HG03342 (cell line): ENCODE data around the gene CATSPERE.

Source experiments
- ATAC-seq: cut with Tn5 transposase; IDR thresholded peaks from one replicate; pipeline ENCODE4 v1.9.1; 2021; ENCODE audit warnings: mild to moderate bottlenecking, moderate library complexity; ENCODE audit not compliant: unreplicated experiment

CATSPERE gene, protein sequence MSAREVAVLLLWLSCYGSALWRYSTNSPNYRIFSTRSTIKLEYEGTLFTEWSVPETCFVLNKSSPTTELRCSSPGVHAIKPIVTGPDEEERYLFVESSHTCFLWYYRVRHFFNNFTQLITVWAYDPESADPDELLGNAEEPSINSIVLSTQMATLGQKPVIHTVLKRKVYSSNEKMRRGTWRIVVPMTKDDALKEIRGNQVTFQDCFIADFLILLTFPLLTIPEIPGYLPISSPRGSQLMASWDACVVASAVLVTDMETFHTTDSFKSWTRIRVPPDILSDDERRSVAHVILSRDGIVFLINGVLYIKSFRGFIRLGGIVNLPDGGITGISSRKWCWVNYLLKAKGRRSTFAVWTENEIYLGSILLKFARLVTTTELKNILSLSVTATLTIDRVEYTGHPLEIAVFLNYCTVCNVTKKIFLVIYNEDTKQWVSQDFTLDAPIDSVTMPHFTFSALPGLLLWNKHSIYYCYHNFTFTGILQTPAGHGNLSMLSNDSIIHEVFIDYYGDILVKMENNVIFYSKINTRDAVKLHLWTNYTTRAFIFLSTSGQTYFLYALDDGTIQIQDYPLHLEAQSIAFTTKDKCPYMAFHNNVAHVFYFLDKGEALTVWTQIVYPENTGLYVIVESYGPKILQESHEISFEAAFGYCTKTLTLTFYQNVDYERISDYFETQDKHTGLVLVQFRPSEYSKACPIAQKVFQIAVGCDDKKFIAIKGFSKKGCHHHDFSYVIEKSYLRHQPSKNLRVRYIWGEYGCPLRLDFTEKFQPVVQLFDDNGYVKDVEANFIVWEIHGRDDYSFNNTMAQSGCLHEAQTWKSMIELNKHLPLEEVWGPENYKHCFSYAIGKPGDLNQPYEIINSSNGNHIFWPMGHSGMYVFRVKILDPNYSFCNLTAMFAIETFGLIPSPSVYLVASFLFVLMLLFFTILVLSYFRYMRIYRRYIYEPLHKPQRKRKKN

DNA sequence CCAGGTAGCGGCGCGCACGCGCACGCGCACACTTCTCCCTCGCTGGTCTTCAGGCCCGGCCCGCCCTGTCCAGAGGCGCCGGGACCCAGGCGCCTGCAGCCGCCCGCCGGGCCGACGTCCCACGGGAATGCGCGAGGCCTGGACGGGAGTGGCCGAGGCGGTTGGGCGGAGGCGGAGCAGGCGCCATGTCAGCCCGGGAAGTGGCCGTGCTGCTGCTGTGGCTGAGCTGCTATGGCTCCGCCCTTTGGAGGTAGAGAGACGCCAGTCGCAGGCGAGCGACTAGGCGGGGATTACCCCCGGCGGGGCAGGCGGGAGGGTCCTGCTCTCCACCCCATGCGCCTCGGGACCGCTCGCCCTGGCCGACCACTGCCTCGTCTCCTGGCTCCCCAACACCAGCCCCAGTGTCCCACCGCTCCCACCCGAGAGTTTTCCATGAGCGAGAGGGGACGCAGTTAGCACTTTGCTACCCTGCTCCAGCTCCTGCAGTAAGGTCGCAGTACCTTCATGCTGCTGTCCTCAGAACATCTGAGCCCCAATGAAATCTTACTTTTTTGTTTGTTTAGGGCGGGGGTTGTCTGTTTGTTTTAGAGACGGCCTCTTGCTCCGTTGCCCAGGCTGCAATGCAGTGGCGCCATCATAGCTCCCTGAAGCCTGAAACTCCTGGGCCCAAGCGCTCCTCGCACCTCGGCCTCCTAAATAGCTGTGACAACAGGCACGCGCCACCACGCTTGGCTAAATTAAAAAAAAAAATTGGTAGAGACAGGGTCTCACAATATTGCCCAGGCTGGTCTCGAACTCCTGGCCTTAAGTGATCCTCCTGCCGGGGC, at the start of gene CATSPERE:
Gene CATSPERE (plus strand): TSS at position 29 of the 827 bp plus-strand sequence. CDS start 157 bp downstream, at position 186.
- ATAC-seq, result peak; percentile 98

DNA sequence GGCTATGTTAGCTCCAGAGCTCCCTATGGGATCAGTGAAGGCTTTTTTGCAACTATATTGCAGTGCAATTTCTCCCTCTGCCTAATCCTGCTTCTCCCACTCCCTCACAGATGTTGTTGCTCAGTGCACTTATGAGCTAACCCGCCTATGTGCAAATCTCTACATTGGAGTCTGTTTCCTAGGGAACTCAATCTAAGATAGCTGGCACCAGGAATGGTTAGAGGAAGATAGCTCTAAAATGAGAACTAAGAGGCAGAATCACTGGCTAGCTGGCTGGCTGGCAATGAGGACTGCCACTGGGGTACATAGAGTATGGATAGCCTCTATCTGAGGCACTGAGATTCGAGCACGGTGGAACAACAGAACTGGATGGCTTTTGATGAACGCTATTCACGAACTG, 48.9 kb upstream of the CATSPERE start:
- no peak for ATAC-seq

DNA sequence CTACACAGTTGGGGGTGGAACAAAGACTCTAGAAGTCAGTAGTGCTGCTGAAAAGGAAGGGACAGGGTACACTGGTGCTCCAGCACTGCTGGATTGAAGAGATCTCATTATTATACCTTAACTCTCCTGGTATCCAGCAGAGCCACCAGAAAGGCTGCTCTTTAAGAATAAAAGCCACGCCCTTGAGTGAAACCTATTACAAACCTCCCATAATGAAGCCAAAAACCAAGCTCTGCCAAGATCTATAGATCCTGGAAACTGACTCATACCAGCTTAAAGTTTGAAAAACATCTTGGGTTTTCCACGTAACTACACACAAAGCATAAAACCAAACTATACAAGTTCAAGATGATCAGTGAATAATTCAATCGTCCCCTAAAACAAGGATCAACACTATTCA, 47.3 kb upstream of the CATSPERE start:
- no peak for ATAC-seq

DNA sequence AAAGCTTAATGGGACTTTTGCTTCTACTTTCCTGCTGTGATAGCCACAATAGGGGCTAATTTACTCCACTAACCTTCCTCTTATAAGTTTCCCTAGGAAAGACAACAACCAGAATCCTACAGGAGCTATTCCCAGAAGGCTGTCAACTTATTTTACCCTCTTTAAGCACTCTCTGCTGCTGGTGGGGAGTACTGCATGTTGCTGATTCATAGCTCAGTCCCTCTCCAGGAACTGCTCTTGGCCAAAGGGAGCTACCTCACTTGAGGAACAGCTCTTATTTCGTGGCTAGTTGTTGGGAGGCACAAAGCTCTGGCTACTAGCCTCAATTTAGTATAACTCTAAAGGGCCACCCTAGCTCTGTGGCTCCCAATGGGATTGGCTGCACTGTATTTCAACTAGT, 46.5 kb upstream of the CATSPERE start:
- ATAC-seq, result no peak

DNA sequence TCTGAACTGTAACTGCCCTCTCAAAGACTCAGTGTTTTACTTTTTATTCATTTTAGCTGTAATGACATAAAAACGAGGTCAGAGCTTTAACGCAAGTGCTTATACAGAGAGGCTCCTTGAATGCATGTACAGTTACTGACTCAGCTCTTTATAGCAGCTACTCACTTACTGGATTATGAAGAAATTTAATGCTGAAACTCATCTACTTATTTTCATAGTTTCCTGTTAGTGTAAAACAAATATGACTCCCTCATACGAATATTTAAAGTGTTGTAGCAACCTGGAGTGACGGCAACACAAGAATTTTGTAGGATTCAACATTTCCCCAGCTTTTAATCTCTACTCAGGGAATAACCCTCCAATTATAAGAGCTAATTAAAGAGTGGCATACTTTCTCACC, 42.0 kb upstream of the CATSPERE start:
- no peak for ATAC-seq

DNA sequence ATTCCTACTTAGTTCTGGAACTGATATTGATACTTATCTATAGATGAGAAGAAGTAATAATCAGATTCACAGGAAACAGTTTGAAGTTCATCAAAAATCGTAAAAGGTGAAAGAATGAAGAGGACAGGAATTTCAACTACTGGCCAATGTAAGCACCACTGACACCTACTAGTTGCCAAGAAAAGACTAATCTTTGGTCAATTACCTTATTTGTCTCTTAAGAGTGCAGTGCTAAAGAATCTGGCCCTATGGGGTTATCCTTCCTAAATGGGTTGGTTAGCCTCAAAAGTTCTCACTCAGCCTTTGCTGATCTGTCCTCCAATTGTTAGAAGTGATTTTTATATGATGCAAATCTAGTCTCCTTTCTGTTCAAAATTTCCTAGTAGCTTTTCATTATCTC, 38.9 kb upstream of the CATSPERE start:
- ATAC-seq, result no peak

DNA sequence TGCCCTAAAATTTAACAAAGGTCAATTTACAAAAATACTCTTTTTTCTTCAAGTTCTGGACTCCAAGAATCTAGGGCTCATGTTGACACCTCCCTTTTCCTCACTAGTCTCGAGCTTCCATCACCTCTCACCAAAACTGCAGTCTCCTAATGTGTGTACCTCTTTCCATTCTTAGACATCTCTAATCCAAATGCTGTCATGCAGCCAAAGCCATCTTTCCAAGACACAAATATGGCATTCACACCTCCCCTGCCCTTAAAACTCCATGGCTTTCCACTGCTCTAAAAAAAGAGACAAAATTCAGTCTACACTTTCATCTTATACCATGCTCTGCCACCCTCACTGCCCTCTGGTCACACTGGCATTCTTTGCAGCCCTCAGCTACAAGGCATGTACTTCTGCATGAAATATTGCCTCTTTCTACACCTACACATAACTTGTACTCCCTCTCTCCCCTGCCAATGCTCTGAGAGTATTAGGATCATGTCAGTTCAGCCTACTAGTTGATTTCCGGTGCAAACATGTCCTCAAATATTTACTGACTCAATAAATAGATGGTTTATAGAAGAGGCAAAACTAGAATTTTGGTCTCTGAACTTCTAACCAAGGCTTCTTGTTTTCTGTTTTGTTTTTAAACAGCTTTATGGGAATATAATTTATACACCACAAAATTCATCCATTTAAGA, 36.3 kb upstream of the CATSPERE start:
- ATAC-seq, result no peak

DNA sequence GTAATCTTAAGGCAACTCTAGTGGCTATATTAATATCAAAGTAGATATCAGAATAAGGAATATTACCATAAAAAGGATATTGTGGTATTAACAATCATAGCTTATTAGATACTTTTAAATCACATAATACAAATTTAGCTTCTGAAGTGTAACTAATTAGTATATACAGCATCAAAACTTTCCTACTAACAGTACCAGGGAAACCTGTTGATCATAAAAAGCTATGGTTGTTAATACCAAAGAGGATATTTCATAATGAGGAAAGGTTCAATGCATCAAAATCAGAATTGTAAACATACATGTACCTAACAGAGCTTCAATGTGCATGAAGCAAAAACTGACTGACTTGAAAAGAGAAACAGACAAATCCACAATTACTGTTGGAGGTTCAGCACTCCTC, 33.4 kb upstream of the CATSPERE start:
- no peak for ATAC-seq

DNA sequence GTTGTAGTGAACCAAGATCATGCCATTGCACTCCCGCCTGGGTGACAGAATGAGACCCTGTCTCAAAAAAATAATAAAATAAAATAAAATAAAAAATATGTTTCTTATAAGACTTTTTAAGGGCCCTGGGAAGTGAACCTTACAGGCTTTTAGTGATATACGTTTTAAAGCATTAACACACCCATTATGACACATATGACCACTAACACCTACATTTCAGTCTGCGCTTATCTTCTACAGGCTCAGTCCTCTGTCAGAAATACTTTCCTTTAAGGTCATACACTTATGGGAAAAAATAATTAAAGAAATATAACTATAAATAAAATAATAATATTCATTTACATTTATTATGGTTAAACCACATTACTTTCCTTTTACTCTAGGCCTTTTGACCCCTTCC, 31.3 kb upstream of the CATSPERE start:
- no peak for ATAC-seq

DNA sequence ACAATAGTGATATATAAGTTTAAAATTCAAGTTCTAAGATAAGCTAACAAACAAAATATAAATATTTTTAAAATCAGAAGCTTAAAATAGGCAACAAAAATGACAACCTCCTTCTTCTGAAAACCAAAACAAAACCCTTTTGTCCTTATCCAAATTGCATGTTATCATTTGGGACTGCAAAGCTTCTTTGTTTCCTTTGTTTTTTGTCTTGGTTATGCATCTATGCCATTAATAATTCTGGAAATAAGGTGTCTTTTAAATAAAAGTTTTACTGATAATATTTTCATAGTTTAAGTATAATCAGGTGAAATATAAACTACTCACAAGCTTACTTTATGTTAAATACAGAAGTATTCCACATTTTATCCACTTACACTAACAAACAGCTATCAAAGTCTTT, 29.9 kb upstream of the CATSPERE start:
- no peak for ATAC-seq

DNA sequence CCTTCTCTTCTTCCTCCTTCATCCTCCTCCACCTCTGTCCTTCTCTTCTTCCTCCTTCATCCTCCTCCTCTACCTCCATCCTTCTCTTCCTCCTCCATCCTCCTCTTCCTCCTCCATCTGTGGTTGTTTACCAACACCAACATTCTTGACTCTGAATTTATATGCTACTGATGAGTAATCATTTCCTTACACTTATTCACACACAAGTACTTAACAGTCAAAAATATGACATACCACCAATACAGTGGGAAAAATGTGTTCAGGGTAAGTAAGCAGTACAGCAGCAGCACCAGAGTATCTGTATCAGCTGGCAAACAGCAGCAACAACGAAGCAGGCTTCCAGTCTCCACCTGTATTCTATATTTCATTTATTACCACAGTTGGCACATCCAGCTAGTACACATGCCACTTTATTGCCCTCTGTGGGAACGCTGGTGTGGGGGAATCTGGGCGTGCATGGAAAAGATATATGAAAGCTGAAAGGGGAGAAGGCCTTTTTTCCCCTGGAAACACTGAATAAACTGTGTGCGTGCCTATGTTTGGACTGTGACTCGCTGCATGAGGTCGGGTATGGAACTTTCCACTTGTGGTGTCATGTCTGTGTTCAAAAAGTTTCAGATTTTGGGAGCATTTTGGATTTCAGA, 25.4 kb upstream of the CATSPERE start:
- ATAC-seq, result no peak

DNA sequence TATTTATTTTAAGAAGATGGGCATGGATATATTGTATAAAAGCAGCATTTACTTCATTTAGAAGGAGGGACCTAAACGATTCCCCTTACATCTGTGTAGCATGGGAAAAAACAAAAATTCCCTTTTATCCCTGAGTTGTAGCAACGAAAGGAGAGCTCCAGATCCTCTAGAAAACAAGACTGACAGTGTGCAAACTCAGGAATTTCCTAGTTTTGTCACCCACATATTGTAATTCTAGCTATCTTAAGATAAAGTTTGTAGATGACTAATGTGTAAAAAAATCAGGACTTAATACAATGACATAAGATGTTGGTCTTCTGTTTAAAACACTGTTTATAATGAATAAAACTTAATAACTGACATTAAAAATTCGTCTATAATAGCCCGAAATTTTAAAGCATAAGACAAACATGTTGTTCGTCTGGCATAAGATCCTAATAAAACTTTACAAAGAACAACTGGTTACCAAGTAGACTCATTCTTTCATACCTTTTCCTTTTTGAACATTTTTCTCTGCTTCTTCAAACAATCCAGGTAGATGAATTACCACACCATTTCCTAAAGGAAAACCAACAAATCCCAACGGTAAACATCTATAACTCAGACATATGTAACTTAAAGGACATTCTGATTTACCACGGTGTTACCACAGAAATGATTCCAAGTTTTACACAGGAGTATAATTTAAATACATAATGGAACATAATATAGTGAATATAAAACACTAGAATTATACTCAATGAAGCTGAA, 24.6 kb upstream of the CATSPERE start:
- no peak for ATAC-seq

DNA sequence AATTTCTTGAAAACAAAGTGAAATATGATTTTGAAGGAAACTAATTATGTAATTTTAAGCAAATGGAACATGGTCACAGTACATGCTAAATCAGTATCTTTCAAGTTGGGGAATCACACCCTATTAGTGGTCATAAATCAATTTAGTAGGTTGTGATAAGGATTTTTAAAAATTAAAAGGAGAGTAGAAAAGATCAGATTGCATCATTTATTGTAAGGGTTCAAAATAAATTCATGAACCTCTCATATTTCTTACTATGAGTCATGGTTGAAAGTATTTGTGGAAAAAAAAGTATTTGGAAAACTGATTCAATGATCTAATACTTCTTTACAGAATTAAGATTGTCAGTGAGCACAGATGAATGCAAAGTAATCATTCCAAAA, 24.0 kb upstream of the CATSPERE start:
- no peak for ATAC-seq

DNA sequence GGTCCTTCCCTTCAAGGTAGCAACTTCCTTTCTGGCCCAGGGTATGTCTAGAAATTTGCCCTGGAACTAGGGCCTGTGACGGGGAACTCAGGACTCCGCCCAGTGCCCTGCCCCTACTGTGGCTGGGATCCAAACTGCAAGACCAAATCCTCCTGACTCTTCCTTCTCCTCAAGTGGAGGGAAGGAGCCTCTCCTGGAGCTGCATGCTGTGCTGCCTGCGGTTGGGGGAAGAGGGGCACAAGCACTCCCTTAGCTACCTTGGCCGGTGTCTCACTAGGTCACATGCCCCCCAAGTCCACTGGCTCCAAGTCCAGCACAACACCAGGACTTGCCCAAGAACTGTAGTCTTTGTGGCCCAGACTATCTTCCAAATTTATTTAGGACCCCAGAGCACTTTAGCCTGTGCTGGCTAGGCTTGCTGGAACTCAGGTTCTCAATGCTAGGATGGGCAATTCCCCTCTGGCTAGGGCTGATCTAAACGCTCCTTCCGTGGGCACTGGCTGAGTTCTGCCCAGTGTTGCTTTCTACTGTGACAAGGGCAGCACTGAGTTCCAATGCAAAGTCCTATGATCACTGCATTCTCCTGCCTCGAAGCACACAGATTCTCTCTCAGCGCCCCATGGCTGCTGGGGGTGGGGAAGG, 21.6 kb upstream of the CATSPERE start:
- ATAC-seq, result no peak

DNA sequence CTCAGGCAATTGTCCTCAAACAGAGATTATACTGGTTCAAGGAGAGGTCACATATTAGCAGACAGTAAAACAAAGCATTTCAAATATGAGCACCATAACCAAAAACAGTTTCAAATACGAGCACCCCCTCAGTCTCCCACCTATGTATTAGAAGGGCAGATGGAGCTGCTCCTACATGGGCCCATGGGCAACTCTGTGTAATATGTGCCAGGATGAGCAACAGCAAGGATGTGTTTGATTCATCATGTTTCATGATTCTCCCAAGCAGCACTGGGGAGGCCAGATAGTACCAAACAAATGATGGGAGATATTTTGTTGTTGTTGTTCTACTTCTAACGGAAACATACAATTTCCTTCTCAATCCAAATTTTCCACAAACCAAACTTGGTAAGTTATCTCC, 18.2 kb upstream of the CATSPERE start:
- ATAC-seq, result no peak

DNA sequence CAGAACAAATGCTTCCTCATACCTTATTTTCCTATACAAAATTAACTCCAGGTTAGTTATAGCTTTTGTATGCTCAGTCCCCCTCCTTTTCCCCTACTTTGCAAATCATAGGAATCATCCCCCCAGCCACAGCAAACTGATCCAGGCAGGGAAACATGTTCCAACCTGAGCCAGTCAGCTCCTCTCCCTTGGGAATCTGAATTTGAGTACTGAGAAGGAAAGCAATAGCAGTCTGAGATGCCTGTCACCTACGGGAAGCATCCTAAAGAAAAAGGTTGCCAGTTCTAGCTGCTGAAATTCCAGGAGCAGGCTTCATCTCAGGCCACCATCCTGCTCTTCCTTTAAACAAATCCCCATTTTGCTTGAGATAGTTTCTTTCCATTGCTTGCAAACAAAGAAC, 16.2 kb upstream of the CATSPERE start:
- ATAC-seq, result no peak

DNA sequence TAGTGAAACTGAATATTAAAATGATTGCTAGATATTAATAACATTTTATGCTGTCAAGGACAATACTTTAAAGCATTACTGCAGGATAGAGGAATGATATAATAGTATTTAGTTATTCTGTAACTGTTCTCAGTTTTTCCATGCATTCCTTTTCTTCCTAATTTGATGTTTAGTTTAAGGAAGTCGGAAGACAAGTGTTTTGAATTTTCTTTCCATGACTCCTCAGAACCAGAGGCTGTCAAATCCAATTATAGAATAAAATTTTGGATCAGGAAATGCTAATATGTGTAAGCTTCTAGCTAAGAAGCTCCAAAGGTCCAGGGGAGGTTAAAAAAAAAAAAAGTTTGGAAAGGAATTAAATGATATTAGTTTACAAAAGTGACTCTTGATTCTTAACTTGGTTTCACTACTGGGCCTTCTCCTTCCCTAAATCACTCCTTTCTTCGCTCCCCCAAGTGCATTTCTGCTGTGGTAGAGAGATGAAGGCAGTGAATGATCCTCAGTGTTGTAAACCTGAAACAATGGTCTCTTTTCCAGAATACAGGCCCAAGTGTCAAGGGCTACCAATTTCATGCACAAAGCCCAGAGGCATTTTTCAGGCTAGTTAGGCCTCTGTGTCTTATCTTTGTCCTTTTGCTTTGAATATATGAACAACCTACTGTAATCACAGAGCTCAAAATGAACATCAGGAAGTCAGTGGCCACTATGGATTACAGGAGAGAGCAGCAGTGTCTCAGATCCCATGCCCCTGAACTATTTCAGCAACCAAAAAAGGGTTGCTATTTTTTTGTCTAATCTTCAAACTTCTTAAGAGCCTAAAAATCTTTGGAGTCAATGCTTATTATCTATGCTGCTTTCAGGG, 15.5 kb upstream of the CATSPERE start:
- ATAC-seq, result no peak

DNA sequence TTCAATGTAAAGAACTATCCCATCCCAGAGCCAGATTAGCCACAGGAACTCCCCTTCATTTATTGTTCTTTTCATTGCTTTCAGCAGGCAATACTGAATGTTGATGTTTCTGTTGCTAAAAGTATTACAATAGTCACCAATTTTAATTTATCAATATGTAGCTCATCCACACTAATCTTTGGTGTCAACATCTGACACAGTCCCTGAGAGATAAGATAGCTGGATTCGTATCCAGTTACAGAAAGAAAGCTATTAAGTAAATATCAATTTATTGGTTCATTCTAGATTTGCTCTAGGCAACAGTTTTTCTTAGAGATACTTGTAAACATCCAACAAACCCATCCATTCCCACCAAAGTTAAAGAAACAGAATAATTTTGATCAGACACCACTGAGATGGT, 14.0 kb upstream of the CATSPERE start:
- no peak for ATAC-seq
